ENCODE measurements around the gene FRAT2.

The FRAT2 gene

GRCh38 chr10:97298223-97298571, 36.3 kb downstream of the FRAT2 start:
- no peak for TF ChIP-seq NFIC (IDR thresholded peaks at IDR 0.05)
- TF ChIP-seq TEAD4 (IDR thresholded peaks at IDR 0.05), result no peak
- TF ChIP-seq, protein P1, sequence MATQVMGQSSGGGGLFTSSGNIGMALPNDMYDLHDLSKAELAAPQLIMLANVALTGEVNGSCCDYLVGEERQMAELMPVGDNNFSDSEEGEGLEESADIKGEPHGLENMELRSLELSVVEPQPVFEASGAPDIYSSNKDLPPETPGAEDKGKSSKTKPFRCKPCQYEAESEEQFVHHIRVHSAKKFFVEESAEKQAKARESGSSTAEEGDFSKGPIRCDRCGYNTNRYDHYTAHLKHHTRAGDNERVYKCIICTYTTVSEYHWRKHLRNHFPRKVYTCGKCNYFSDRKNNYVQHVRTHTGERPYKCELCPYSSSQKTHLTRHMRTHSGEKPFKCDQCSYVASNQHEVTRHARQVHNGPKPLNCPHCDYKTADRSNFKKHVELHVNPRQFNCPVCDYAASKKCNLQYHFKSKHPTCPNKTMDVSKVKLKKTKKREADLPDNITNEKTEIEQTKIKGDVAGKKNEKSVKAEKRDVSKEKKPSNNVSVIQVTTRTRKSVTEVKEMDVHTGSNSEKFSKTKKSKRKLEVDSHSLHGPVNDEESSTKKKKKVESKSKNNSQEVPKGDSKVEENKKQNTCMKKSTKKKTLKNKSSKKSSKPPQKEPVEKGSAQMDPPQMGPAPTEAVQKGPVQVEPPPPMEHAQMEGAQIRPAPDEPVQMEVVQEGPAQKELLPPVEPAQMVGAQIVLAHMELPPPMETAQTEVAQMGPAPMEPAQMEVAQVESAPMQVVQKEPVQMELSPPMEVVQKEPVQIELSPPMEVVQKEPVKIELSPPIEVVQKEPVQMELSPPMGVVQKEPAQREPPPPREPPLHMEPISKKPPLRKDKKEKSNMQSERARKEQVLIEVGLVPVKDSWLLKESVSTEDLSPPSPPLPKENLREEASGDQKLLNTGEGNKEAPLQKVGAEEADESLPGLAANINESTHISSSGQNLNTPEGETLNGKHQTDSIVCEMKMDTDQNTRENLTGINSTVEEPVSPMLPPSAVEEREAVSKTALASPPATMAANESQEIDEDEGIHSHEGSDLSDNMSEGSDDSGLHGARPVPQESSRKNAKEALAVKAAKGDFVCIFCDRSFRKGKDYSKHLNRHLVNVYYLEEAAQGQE (IDR thresholded peaks at IDR 0.05; ENCODE audit: low read depth), result no peak
- TF ChIP-seq EP300 (IDR thresholded peaks at IDR 0.05; ENCODE audit: borderline replicate concordance), result no peak
- TF ChIP-seq CEBPB (IDR thresholded peaks at IDR 0.05), result no peak
- TF ChIP-seq ZBTB7A (IDR thresholded peaks at IDR 0.05; ENCODE audit: low read depth), result no peak

GRCh38 chr10:97297556-97298222, 36.8 kb downstream of the FRAT2 start:
- TF ChIP-seq ZBTB7A (IDR thresholded peaks at IDR 0.05; ENCODE audit: low read depth) (no peak), CEBPB (IDR thresholded peaks at IDR 0.05) (peak; percentile 47; the same call in 1 of the 2 replicates)

DNA sequence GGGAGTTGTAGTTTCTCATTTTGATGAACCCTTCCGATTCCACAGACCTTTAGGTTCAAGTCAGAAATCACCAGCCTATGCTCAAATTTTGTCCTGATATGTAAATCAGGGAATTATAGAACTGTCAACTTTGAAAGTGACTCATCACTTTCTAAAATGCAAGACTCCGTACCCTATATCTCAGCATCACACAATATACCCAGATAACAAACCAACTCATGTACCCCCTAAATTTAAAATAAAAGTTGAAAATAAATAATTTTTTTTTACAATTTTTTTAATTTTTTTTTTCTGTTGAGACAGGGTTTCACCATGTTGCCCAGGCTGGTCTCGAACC, 41.7 kb downstream of the FRAT2 start:
- TF ChIP-seq, protein P2, sequence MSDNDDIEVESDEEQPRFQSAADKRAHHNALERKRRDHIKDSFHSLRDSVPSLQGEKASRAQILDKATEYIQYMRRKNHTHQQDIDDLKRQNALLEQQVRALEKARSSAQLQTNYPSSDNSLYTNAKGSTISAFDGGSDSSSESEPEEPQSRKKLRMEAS (IDR thresholded peaks at IDR 0.05), result no peak
- TF ChIP-seq TCF12 (IDR thresholded peaks at IDR 0.05; ENCODE audit: low read depth) (no peak), EP300 (IDR thresholded peaks at IDR 0.05; ENCODE audit: borderline replicate concordance) (no peak), NFIC (IDR thresholded peaks at IDR 0.05) (no peak), CREB1 (IDR thresholded peaks at IDR 0.05; ENCODE audit: low read depth) (no peak), TEAD4 (IDR thresholded peaks at IDR 0.05) (no peak)
- TF ChIP-seq, protein P1 (IDR thresholded peaks at IDR 0.05; ENCODE audit: low read depth), result no peak

DNA sequence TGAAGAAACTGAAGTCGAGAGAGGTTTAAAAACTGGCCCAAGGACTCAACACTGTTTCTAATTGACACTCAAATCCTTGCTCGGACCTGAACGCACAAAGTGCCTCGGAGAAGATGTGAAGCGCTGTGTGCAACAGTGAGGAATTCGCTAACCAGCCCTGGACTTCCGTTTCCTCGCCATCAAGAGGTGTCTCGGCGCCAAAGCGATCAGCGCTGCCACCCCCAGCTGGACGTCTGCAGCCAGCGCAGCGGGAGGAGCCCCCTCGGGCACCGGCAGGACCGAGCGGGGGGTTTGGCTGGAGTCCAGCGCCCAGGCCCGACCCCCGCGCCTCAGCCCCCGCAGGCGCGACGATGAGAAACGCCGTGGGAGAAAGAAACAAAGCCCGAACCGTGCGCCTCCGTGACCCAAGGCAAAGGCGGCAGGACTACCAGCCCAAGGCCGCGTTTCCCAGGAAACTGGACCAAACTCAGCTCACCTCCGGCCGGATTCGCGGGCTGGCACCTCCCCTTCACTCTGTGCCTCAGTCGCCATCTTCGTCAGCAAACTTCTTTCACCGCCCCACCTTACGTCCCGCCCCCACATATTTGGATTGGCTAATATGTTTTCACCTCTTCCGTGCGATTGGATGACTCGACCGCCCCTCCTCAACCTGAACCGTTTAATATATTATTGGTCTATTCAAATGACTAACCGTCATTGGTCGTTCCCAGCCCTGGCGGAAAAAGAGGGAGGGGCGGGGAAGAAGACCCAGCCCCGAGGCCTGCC, 42.2 kb downstream of the FRAT2 start, which contains the start of gene ARHGAP19:
Gene ARHGAP19, minus strand, starts transcription at position 541 of the 765 bp plus-strand sequence. Its CDS starts 10 bp downstream, at position 531.
- TF ChIP-seq RAD21 (IDR thresholded peaks at IDR 0.05; ENCODE audit: low read depth) (peak; percentile 7; the same call in 1 of the 2 replicates), TCF12 (IDR thresholded peaks at IDR 0.05; ENCODE audit: low read depth) (0 out of 2 replicates have a peak, but pooled peaks have one; percentile 70), FOXM1 (IDR thresholded peaks at IDR 0.05; ENCODE audit: borderline replicate concordance, low read depth) (peak; percentile 85), NFIC (IDR thresholded peaks at IDR 0.05) (peak; percentile 92), CREB1 (IDR thresholded peaks at IDR 0.05; ENCODE audit: low read depth) (peak; percentile 59; the same call in 1 of the 2 replicates), EP300 (IDR thresholded peaks at IDR 0.05; ENCODE audit: borderline replicate concordance) (peak; percentile 35; the same call in 1 of the 2 replicates), USF1 (IDR thresholded peaks at IDR 0.05) (no peak), TAF1 (IDR thresholded peaks at IDR 0.05; ENCODE audit: low read depth) (peak; percentile 91), EGR1 (IDR thresholded peaks at IDR 0.05) (peak; percentile 45), YY1 (IDR thresholded peaks at IDR 0.05; ENCODE audit: low read depth) (peak; percentile 90), ZBTB7A (IDR thresholded peaks at IDR 0.05; ENCODE audit: low read depth) (peak; percentile 90), CEBPB (IDR thresholded peaks at IDR 0.05) (no peak; the same call in 1 of the 2 replicates), TEAD4 (IDR thresholded peaks at IDR 0.05) (peak; percentile 61)
- TF ChIP-seq, protein P2 (IDR thresholded peaks at IDR 0.05), result peak; percentile 52
- TF ChIP-seq, protein P1 (IDR thresholded peaks at IDR 0.05; ENCODE audit: low read depth), result peak; percentile 24; the same call in 1 of the 2 replicates
